ENCODE results near the gene TIMM50. TPM values are rescaled to one million over a fixed set of nuclear protein-coding genes. Genes with fewer than 3 reads are reported as not detected.

The TIMM50 gene
- total RNA-seq, 1 donor from 2014 or later: 56.0 TPM

GRCh38 chr19:39515551-39516191 is 35.0 kb downstream of the TIMM50 start:
- TF ChIP-seq CTCF (IDR thresholded peaks at IDR 0.05): no peak
- H3K27me3 Mint-ChIP-seq (ENCODE audit: unreplicated experiment): peaks cover 53% of the 10 kb centered on the region
- H3K4me3 Mint-ChIP-seq (ENCODE audit: unreplicated experiment): peak overlapping the region; percentile 65
- H3K27ac Mint-ChIP-seq (ENCODE audit: unreplicated experiment): no peak overlapping the region
- no peaks in the 10 kb centered on the region for H3K36me3 Mint-ChIP-seq (ENCODE audit: unreplicated experiment)
- H3K9me3 Mint-ChIP-seq (ENCODE audit: unreplicated experiment): no peaks in the 10 kb centered on the region
- H3K4me1 Mint-ChIP-seq (ENCODE audit: unreplicated experiment): peaks cover 18% of the 10 kb centered on the region
- DNase-seq (ENCODE audit: extremely low spot score, unreplicated experiment): no peak

GRCh38 chr19:39516270-39516669 is 35.6 kb downstream of the TIMM50 start:
- Mint-ChIP-seq H3K27ac (ENCODE audit: unreplicated experiment) (no peak overlapping the region), H3K36me3 (ENCODE audit: unreplicated experiment) (no peaks in the 10 kb centered on the region), H3K27me3 (ENCODE audit: unreplicated experiment) (peaks cover 53% of the 10 kb centered on the region), H3K9me3 (ENCODE audit: unreplicated experiment) (no peaks in the 10 kb centered on the region), H3K4me3 (ENCODE audit: unreplicated experiment) (peak overlapping the region; percentile 65), H3K4me1 (ENCODE audit: unreplicated experiment) (peaks cover 18% of the 10 kb centered on the region)
- DNase-seq (ENCODE audit: extremely low spot score, unreplicated experiment): no peak
- no peak for TF ChIP-seq CTCF (IDR thresholded peaks at IDR 0.05)

GRCh38 chr19:39517432-39517831 is 36.8 kb downstream of the TIMM50 start:
- no peak overlapping the region for H3K4me3 Mint-ChIP-seq (ENCODE audit: unreplicated experiment)
- H3K9me3 Mint-ChIP-seq (ENCODE audit: unreplicated experiment): no peaks in the 10 kb centered on the region
- H3K27ac Mint-ChIP-seq (ENCODE audit: unreplicated experiment): no peak overlapping the region
- H3K36me3 Mint-ChIP-seq (ENCODE audit: unreplicated experiment): no peaks in the 10 kb centered on the region
- DNase-seq (ENCODE audit: extremely low spot score, unreplicated experiment): no peak
- TF ChIP-seq CTCF (IDR thresholded peaks at IDR 0.05): no peak
- H3K27me3 Mint-ChIP-seq (ENCODE audit: unreplicated experiment): peaks cover 51% of the 10 kb centered on the region
- H3K4me1 Mint-ChIP-seq (ENCODE audit: unreplicated experiment): peaks cover 18% of the 10 kb centered on the region

- TF ChIP-seq CTCF (IDR thresholded peaks at IDR 0.05): no peak
- Mint-ChIP-seq H3K36me3 (ENCODE audit: unreplicated experiment) (no peaks in the 10 kb centered on the region), H3K27ac (ENCODE audit: unreplicated experiment) (no peak overlapping the region), H3K4me3 (ENCODE audit: unreplicated experiment) (no peak overlapping the region), H3K27me3 (ENCODE audit: unreplicated experiment) (peaks cover 45% of the 10 kb centered on the region), H3K9me3 (ENCODE audit: unreplicated experiment) (no peaks in the 10 kb centered on the region), H3K4me1 (ENCODE audit: unreplicated experiment) (peaks cover 18% of the 10 kb centered on the region)
- DNase-seq (ENCODE audit: extremely low spot score, unreplicated experiment): no peak
These were observed 37.8 kb downstream of the TIMM50 start for GRCh38 chr19:39518458-39518857.

- H3K27ac Mint-ChIP-seq (ENCODE audit: unreplicated experiment): no peak overlapping the region
- no peak overlapping the region for H3K4me3 Mint-ChIP-seq (ENCODE audit: unreplicated experiment)
- H3K27me3 Mint-ChIP-seq (ENCODE audit: unreplicated experiment): peaks cover 40% of the 10 kb centered on the region
- H3K36me3 Mint-ChIP-seq (ENCODE audit: unreplicated experiment): no peaks in the 10 kb centered on the region
- no peak for TF ChIP-seq CTCF (IDR thresholded peaks at IDR 0.05)
- no peak for DNase-seq (ENCODE audit: extremely low spot score, unreplicated experiment)
- H3K4me1 Mint-ChIP-seq (ENCODE audit: unreplicated experiment): peaks cover 18% of the 10 kb centered on the region
- no peaks in the 10 kb centered on the region for H3K9me3 Mint-ChIP-seq (ENCODE audit: unreplicated experiment)
These were observed 38.3 kb downstream of the TIMM50 start for GRCh38 chr19:39518975-39519374.

All from osteocyte (in vitro differentiated cells).